ENCODE results near the gene HOXB8.

- TF ChIP-seq CTCF (IDR thresholded peaks at IDR 0.05) (no peak), POLR2A (IDR thresholded peaks at IDR 0.05) (no peak)
Measured at GRCh38 chr17:48571024-48571818, 43.9 kb downstream of the HOXB8 start.

Data from breast epithelium (tissue), 3 donors.